GM23248 (cell line): Measurements from ENCODE around the gene MBD1.

Experiments
- EZH2 ChIP-seq: fragments of 200-600 bp; sonication (generic); IDR thresholded peaks from 2 replicates; pipeline ENCODE4 v1.6.1; 2018; ENCODE audit warnings: antibody characterized with exemption, mild to moderate bottlenecking; ENCODE audit not compliant: insufficient read depth, poor library complexity, severe bottlenecking
- EZH2phosphoT487 ChIP-seq: fragments of 200-600 bp; sonication (generic); IDR thresholded peaks from 2 replicates; pipeline ENCODE4 v1.6.1; 2018; ENCODE audit warnings: antibody characterized with exemption, moderate library complexity, mild to moderate bottlenecking, low read depth; ENCODE audit not compliant: insufficient read depth

GRCh38 chr18:50266248-50266704, 15.0 kb downstream of the MBD1 start, which contains the start of gene CFAP53:
- TF ChIP-seq EZH2 (no peak), EZH2phosphoT487 (no peak)
